GM23338 (cell line): Measurements from ENCODE around the gene MYRF. TPM values are rescaled to one million over a fixed set of nuclear protein-coding genes. Genes with fewer than 3 reads are reported as not detected.

Experiments used
- ATAC-seq: fragments of 200-7000 bp; cut with Tn5 transposase; 3 replicates; pipeline ENCODE4 v1.9.1; 2020
- DNase-seq: peaks from one replicate; pipeline ENCODE4 v3.0.0-alpha.2; 2015; ENCODE audit warnings: low spot score
- H2AFZ ChIP-seq: fragments of 200-600 bp; sonication (generic); 2 replicates; pipeline ENCODE4 v1.8.0; 2016; ENCODE audit warnings: antibody characterized with exemption, mild to moderate bottlenecking, moderate library complexity
- H3F3A ChIP-seq: fragments of 200-600 bp; sonication (generic); replicated peaks from 2 replicates; pipeline ENCODE4 v1.8.0; 2017; ENCODE audit warnings: antibody characterized with exemption, mixed run types, low read depth
- H3K27ac ChIP-seq: fragments of 200-600 bp; sonication (generic); 2 replicates; pipeline ENCODE4 v1.6.1; 2016; ENCODE audit warnings: low read depth
- H3K27me3 ChIP-seq: fragments of 200-600 bp; sonication (generic); 2 replicates; pipeline ENCODE4 v1.8.0; 2016; ENCODE audit warnings: mild to moderate bottlenecking, mixed run types, moderate library complexity; ENCODE audit not compliant: insufficient read depth
- H3K36me3 ChIP-seq: fragments of 200-600 bp; sonication (generic); 2 replicates; pipeline ENCODE4 v1.8.0; 2016; ENCODE audit warnings: mild to moderate bottlenecking; ENCODE audit not compliant: insufficient read depth
- H3K4me1 ChIP-seq: fragments of 200-600 bp; sonication (generic); 2 replicates; pipeline ENCODE4 v1.8.0; 2016; ENCODE audit warnings: mild to moderate bottlenecking, moderate library complexity; ENCODE audit not compliant: insufficient read depth
- H3K4me2 ChIP-seq: fragments of 200-600 bp; sonication (generic); 2 replicates; pipeline ENCODE4 v1.7.1; 2017; ENCODE audit warnings: mixed run types
- H3K4me3 ChIP-seq: fragments of 200-600 bp; sonication (generic); 2 replicates; pipeline ENCODE4 v1.6.1; 2016; ENCODE audit warnings: mixed run types
- H3K79me2 ChIP-seq: fragments of 200-600 bp; sonication (generic); replicated peaks from 2 replicates; pipeline ENCODE4 v1.8.0; 2017; ENCODE audit warnings: mild to moderate bottlenecking; ENCODE audit not compliant: insufficient read depth
- H3K9me2 ChIP-seq: fragments of 200-600 bp; sonication (generic); 2 replicates; pipeline ENCODE4 v1.8.0; 2017; ENCODE audit not compliant: insufficient read depth
- H4K20me1 ChIP-seq: fragments of 200-600 bp; sonication (generic); replicated peaks from 2 replicates; pipeline ENCODE4 v1.8.0; 2017; ENCODE audit warnings: mild to moderate bottlenecking; ENCODE audit not compliant: insufficient read depth
- H3K27ac Mint-ChIP-seq: 2 replicates; pipeline ENCODE4 v1.8.0; 2020; ENCODE audit warnings: inconsistent platforms, mild to moderate bottlenecking, moderate library complexity, mixed read lengths
- H3K27me3 Mint-ChIP-seq: 3 replicates; pipeline ENCODE4 v1.8.0; 2022; ENCODE audit warnings: low read depth, mild to moderate bottlenecking, moderate library complexity, mixed read lengths, inconsistent platforms; ENCODE audit not compliant: insufficient read depth, poor library complexity
- H3K36me3 Mint-ChIP-seq: 3 replicates; pipeline ENCODE4 v1.8.0; 2021; ENCODE audit warnings: low read depth, mild to moderate bottlenecking, inconsistent platforms, moderate library complexity, mixed read lengths
- H3K4me1 Mint-ChIP-seq: 3 replicates; pipeline ENCODE4 v1.8.0; 2020; ENCODE audit warnings: mild to moderate bottlenecking, inconsistent platforms, mixed read lengths
- H3K4me3 Mint-ChIP-seq: 3 replicates; pipeline ENCODE4 v1.8.0; 2021; ENCODE audit warnings: moderate library complexity, mild to moderate bottlenecking, inconsistent platforms, mixed read lengths
- H3K9me3 Mint-ChIP-seq: 3 replicates; pipeline ENCODE4 v1.8.0; 2020; ENCODE audit warnings: moderate library complexity, mild to moderate bottlenecking, inconsistent platforms, mixed read lengths
- CREB1 ChIP-seq: fragments of 250-450 bp; sonication (Bioruptor Pico); IDR thresholded peaks from 2 replicates; pipeline ENCODE4 v1.5.0; 2020; ENCODE audit warnings: low read depth, mild to moderate bottlenecking, moderate library complexity
- EZH2 ChIP-seq: fragments of 200-600 bp; sonication (generic); IDR thresholded peaks from one replicate; pipeline ENCODE4 v1.8.0; 2017; ENCODE audit warnings: antibody characterized with exemption, mild to moderate bottlenecking, low read depth; ENCODE audit not compliant: unreplicated experiment
- EZH2phosphoT487 ChIP-seq: fragments of 200-600 bp; sonication (generic); IDR thresholded peaks from one replicate; pipeline ENCODE4 v1.8.1; 2018; ENCODE audit warnings: antibody characterized with exemption; ENCODE audit not compliant: unreplicated experiment
- JUNB ChIP-seq: IDR thresholded peaks from one replicate; pipeline ENCODE4 v1.6.1; 2016; ENCODE audit warnings: antibody characterized with exemption; ENCODE audit not compliant: unreplicated experiment
- NANOG ChIP-seq: IDR thresholded peaks from 2 replicates; pipeline ENCODE4 v1.6.1; 2016; ENCODE audit warnings: antibody characterized with exemption, borderline replicate concordance
- POLR2AphosphoS5 ChIP-seq: IDR thresholded peaks from 2 replicates; pipeline ENCODE4 v1.6.1; 2016; ENCODE audit warnings: antibody characterized with exemption, low read depth
- STAT1 ChIP-seq: IDR thresholded peaks from one replicate; pipeline ENCODE4 v1.6.1; 2016; ENCODE audit warnings: antibody characterized with exemption; ENCODE audit not compliant: unreplicated experiment
- ZNF114 ChIP-seq: fragments of 250-450 bp; sonication (Bioruptor Pico); IDR thresholded peaks from 2 replicates; pipeline ENCODE4 v1.5.0; 2020; ENCODE audit warnings: mild to moderate bottlenecking, moderate library complexity
- ZNF331 ChIP-seq: fragments of 250-450 bp; sonication (Bioruptor Pico); IDR thresholded peaks from 2 replicates; pipeline ENCODE4 v1.5.0; 2020; ENCODE audit warnings: low read depth, mild to moderate bottlenecking, moderate library complexity
- polyA plus RNA-seq: library from polyadenylated mRNA; unstranded; fragments of >200 nt; fragmentation: Nextera tagmentation; extraction: Ambion mirVana; gene quantifications from 2 replicates; pipeline ENCODE4 v1.2.1, GENCODE V29; 2016
- total RNA-seq: library from RNA; depleted of rRNA; stranded (reverse); fragments of >200 nt; shearing (Covaris generic); gene quantifications from 2 replicates; pipeline ENCODE4 v1.2.3, GENCODE V29; 2014
- TF ChIP-seq, protein P1 (sequence below): IDR thresholded peaks from one replicate; pipeline ENCODE4 v1.6.1; 2018; ENCODE audit warnings: antibody characterized with exemption; ENCODE audit not compliant: unreplicated experiment
- TF ChIP-seq, protein P2 (sequence below): IDR thresholded peaks from 2 replicates; pipeline ENCODE4 v1.6.1; 2016; ENCODE audit warnings: antibody characterized with exemption

The MYRF gene
- total and polyA plus RNA-seq, 2 experiments from 2014 or later: 1.9 to 5.5 TPM

DNA sequence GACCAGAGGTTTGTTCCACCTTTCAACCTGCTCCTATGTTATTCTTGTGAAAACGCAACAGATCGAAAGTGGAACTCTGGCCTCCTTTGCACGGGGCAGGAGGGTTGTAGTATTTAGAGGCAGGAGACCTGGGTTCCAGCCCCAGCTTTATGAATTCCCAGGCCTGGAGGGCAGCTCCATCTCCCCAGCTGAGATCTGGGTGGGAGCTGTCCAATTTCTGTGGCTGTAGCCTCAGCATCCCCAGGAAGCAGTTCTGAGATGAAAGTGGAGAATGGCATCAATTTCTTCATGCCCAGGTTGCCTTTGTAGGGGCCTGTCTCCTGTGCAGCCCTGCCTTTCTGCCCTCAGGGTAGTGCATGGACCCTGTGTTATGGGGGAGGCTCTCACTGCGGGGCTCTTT, 79.8 kb downstream of the MYRF start:
- Mint-ChIP-seq H3K27me3 (peaks cover 20% of the 10 kb centered on the region), H3K4me1 (peaks cover 63% of the 10 kb centered on the region)

DNA sequence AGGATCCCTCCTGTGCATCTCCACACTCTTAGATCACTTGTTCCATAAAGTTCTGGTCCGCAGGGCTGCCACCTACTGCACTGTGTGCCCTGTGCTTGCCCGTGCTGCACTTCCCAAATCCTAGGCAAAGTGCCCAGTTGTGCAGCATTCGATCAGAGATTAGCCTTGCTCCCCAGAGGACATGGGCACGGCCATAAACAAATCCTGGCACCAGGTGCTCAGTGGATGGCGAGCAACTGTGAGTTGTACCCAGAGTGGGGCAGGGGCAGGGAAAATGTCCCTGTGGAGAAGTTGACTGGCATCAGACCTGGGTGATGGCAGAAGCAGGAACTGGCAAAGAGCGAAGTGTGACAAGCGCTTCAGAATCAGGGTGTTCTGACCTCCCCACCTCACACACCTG, 80.3 kb downstream of the MYRF start:
- Histone ChIP-seq H3K27ac (peak overlapping the region; percentile 97), H4K20me1 (peaks cover 50% of the 10 kb centered on the region), H3K27me3 (no peaks in the 10 kb centered on the region), H3K4me3 (no peak overlapping the region), H3K9me2 (no peaks in the 10 kb centered on the region), H3K36me3 (peaks cover 4% of the 10 kb centered on the region; the same call in 1 of the 2 replicates), H3F3A (peaks cover 44% of the 10 kb centered on the region), H2AFZ (no peak overlapping the region), H3K79me2 (peaks cover 93% of the 10 kb centered on the region), H3K4me2 (peak overlapping the region; percentile 100), H3K4me1 (peaks cover 64% of the 10 kb centered on the region)
- no peak for ATAC-seq
- DNase-seq: no peak
- Mint-ChIP-seq H3K4me1 (peaks cover 66% of the 10 kb centered on the region), H3K27ac (peak overlapping the region; percentile 96), H3K9me3 (no peaks in the 10 kb centered on the region), H3K27me3 (peaks cover 19% of the 10 kb centered on the region), H3K36me3 (peaks cover 42% of the 10 kb centered on the region), H3K4me3 (peak overlapping the region; percentile 53; the same call in 2 of the 3 replicates)
- TF ChIP-seq ZNF331 (CRISPR knock-in tag): no peak
- TF ChIP-seq, protein P1, sequence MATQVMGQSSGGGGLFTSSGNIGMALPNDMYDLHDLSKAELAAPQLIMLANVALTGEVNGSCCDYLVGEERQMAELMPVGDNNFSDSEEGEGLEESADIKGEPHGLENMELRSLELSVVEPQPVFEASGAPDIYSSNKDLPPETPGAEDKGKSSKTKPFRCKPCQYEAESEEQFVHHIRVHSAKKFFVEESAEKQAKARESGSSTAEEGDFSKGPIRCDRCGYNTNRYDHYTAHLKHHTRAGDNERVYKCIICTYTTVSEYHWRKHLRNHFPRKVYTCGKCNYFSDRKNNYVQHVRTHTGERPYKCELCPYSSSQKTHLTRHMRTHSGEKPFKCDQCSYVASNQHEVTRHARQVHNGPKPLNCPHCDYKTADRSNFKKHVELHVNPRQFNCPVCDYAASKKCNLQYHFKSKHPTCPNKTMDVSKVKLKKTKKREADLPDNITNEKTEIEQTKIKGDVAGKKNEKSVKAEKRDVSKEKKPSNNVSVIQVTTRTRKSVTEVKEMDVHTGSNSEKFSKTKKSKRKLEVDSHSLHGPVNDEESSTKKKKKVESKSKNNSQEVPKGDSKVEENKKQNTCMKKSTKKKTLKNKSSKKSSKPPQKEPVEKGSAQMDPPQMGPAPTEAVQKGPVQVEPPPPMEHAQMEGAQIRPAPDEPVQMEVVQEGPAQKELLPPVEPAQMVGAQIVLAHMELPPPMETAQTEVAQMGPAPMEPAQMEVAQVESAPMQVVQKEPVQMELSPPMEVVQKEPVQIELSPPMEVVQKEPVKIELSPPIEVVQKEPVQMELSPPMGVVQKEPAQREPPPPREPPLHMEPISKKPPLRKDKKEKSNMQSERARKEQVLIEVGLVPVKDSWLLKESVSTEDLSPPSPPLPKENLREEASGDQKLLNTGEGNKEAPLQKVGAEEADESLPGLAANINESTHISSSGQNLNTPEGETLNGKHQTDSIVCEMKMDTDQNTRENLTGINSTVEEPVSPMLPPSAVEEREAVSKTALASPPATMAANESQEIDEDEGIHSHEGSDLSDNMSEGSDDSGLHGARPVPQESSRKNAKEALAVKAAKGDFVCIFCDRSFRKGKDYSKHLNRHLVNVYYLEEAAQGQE: no peak
- TF ChIP-seq STAT1: no peak
- no peak for TF ChIP-seq EZH2phosphoT487
- TF ChIP-seq NANOG: no peak
- TF ChIP-seq EZH2: no peak
- no peak for TF ChIP-seq CREB1 (CRISPR knock-in tag)
- no peak for TF ChIP-seq JUNB
- TF ChIP-seq POLR2AphosphoS5: no peak

More for the DNA sequence above, 79.8 kb downstream of the MYRF start:
- peak overlapping the region; percentile 60 for H3K4me3 Mint-ChIP-seq
- H3K36me3 Mint-ChIP-seq: peaks cover 37% of the 10 kb centered on the region
- H4K20me1 ChIP-seq: peaks cover 50% of the 10 kb centered on the region
- no peak for ATAC-seq
- peaks cover 44% of the 10 kb centered on the region for H3F3A ChIP-seq
- H3K9me3 Mint-ChIP-seq: 0 out of 3 replicates have a peak, but pooled peaks cover under 1% of the 10 kb centered on the region
- peak overlapping the region; percentile 100 for H3K4me2 ChIP-seq
- H3K27me3 ChIP-seq: no peaks in the 10 kb centered on the region
- H3K36me3 ChIP-seq: peaks cover 2% of the 10 kb centered on the region; the same call in 1 of the 2 replicates
- no peak overlapping the region for H3K4me3 ChIP-seq
- H2AFZ ChIP-seq: no peak overlapping the region
- TF ChIP-seq ZNF114: no peak
- TF ChIP-seq CREB1 (CRISPR knock-in tag): no peak
- no peak for TF ChIP-seq JUNB
- TF ChIP-seq NANOG: no peak
- no peak for TF ChIP-seq POLR2AphosphoS5
- no peak for TF ChIP-seq ZNF331 (CRISPR knock-in tag)
- TF ChIP-seq, protein P2, sequence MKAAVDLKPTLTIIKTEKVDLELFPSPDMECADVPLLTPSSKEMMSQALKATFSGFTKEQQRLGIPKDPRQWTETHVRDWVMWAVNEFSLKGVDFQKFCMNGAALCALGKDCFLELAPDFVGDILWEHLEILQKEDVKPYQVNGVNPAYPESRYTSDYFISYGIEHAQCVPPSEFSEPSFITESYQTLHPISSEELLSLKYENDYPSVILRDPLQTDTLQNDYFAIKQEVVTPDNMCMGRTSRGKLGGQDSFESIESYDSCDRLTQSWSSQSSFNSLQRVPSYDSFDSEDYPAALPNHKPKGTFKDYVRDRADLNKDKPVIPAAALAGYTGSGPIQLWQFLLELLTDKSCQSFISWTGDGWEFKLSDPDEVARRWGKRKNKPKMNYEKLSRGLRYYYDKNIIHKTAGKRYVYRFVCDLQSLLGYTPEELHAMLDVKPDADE: no peak
- TF ChIP-seq, protein P1: peak; percentile 22
- no peaks in the 10 kb centered on the region for H3K9me2 ChIP-seq
- H3K27ac Mint-ChIP-seq: peak overlapping the region; percentile 84
- peak overlapping the region; percentile 97 for H3K27ac ChIP-seq
- H3K4me1 ChIP-seq: peaks cover 65% of the 10 kb centered on the region
- peaks cover 88% of the 10 kb centered on the region for H3K79me2 ChIP-seq
- DNase-seq: no peak
